ENCODE data around the gene NEDD9.

The NEDD9 gene

GRCh38 chr6:11185204-11185842 is 47.1 kb downstream of the NEDD9 start:
- no peak overlapping the region for H3K27ac ChIP-seq
- TF ChIP-seq ZFX (IDR thresholded peaks at IDR 0.05; ENCODE audit: borderline replicate concordance) (no peak), CTCF (IDR thresholded peaks at IDR 0.05) (no peak)

- TF ChIP-seq ZFX (IDR thresholded peaks at IDR 0.05; ENCODE audit: borderline replicate concordance) (no peak), CTCF (IDR thresholded peaks at IDR 0.05) (no peak)
- no peak overlapping the region for H3K27ac ChIP-seq
Measured at GRCh38 chr6:11183761-11184362, 48.6 kb downstream of the NEDD9 start.

- TF ChIP-seq ZFX (IDR thresholded peaks at IDR 0.05; ENCODE audit: borderline replicate concordance) (no peak), CTCF (IDR thresholded peaks at IDR 0.05) (no peak)
Measured at GRCh38 chr6:11181478-11182136, 50.9 kb downstream of the NEDD9 start.

GRCh38 chr6:11179419-11180202 is 52.9 kb downstream of the NEDD9 start:
- H3K27ac ChIP-seq = no peak overlapping the region
- no peak for TF ChIP-seq CTCF (IDR thresholded peaks at IDR 0.05)

More at GRCh38 chr6:11181478-11182136, 50.9 kb downstream of the NEDD9 start:
- H3K27ac ChIP-seq = no peak overlapping the region

GRCh38 chr6:11179088-11179418 is 53.4 kb downstream of the NEDD9 start:
- no peak for TF ChIP-seq ZFX (IDR thresholded peaks at IDR 0.05; ENCODE audit: borderline replicate concordance)
- TF ChIP-seq CTCF (IDR thresholded peaks at IDR 0.05) = no peak
- no peak overlapping the region for H3K27ac ChIP-seq

GRCh38 chr6:11177271-11177670 is 55.2 kb downstream of the NEDD9 start:
- TF ChIP-seq CTCF (IDR thresholded peaks at IDR 0.05) = no peak
- TF ChIP-seq ZFX (IDR thresholded peaks at IDR 0.05; ENCODE audit: borderline replicate concordance) = no peak
- no peak overlapping the region for H3K27ac ChIP-seq
